Ectodermal cell (in vitro differentiated cells): ENCODE measurements around the gene ZBTB49.
A peak's percentile ranks its signal among the peaks of the same experiment; 100 is the strongest.

Experiments
- H3K27ac ChIP-seq: 2 replicates; pipeline ENCODE4 v1.7.0; 2013; ENCODE audit warnings: mild to moderate bottlenecking, low read depth, low read length; ENCODE audit not compliant: insufficient read depth, poor library complexity, severe bottlenecking
- H3K27me3 ChIP-seq: 2 replicates; pipeline ENCODE4 v1.7.0; 2013; ENCODE audit warnings: mild to moderate bottlenecking, low read length; ENCODE audit not compliant: insufficient read depth, control insufficient read depth, poor library complexity, severe bottlenecking
- H3K36me3 ChIP-seq: one replicate; pipeline ENCODE4 v1.7.0; 2013; ENCODE audit warnings: low read length; ENCODE audit not compliant: control insufficient read depth, insufficient read depth
- H3K4me1 ChIP-seq: one replicate; pipeline ENCODE4 v1.7.0; 2013; ENCODE audit warnings: low read length; ENCODE audit not compliant: control insufficient read depth, insufficient read depth
- H3K4me3 ChIP-seq: 2 replicates; pipeline ENCODE4 v1.7.0; 2013; ENCODE audit warnings: low read depth, low read length, control low read depth; ENCODE audit not compliant: insufficient read depth
- H3K9me3 ChIP-seq: 2 replicates; pipeline ENCODE4 v1.7.0; 2013; ENCODE audit warnings: mild to moderate bottlenecking, low read length, moderate library complexity; ENCODE audit not compliant: control insufficient read depth
- WGBS, 2 experiments: methylation state at CpG; one replicate each; pipeline ENCODE4 v1.1.7; 2013; ENCODE audit warnings: missing lambda C conversion rate in 2 of 2; 5-methylcytosine and 5-hydroxymethylcytosine counted together

ZBTB49 gene

DNA sequence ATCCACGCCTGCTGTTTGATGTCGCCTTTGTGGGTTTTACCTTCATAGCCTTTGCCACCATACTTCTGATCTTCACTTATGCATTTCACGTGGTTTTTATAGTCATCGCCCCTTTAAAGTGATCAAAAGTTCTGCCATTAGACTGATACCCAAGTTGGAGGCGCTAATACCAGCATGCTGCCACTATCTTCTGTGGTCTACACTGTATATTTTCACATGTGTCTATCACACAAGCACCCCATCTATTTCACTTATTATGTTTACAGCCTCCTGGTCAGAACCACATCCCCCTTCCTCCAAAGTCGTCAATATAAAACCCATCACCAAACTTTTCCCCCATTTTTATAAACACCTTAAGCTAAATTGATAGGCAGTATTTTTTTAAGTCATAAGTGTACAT, 8.3 kb upstream of the ZBTB49 start:
- Histone ChIP-seq H3K36me3 (peaks cover 30% of the 10 kb centered on the region), H3K9me3 (no peaks in the 10 kb centered on the region), H3K4me1 (no peaks in the 10 kb centered on the region), H3K27me3 (no peaks in the 10 kb centered on the region), H3K27ac (no peak overlapping the region), H3K4me3 (no peak overlapping the region)
- 95 to 96% methylated on average over 6 of the region's 6 CpGs for WGBS, 2 experiments

GRCh38 chr4:4284827-4285618, 5.0 kb upstream of the ZBTB49 start:
- H3K4me1 ChIP-seq, result no peaks in the 10 kb centered on the region
- H3K9me3 ChIP-seq, result no peaks in the 10 kb centered on the region
- H3K27ac ChIP-seq, result no peak overlapping the region
- H3K36me3 ChIP-seq, result peaks cover 12% of the 10 kb centered on the region
- no peak overlapping the region for H3K4me3 ChIP-seq
- WGBS, 2 experiments, result 94 to 96% methylated on average over 11 of the region's 11 CpGs
- no peaks in the 10 kb centered on the region for H3K27me3 ChIP-seq

DNA sequence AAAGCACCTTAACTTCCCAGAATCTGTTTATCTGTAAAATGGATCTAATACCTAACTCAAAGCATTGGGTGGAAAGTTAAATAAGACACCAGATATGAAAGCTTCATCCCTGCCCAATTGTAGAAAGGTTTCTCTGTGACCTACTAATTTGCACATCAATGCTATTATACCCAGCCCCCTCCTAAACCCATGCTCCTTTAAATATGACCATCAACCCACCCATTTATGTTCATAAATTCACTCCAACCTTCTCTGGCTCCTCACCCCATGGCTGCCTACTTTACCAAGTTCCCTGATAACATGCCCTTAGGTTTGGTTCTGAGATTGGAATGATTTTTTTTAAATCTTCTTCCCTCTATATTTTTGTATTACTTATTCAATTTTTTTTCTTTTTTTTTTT, 2.0 kb upstream of the ZBTB49 start:
- H3K4me1 ChIP-seq, result peaks cover 9% of the 10 kb centered on the region
- no peaks in the 10 kb centered on the region for H3K36me3 ChIP-seq
- H3K27ac ChIP-seq, result no peak overlapping the region
- no peak overlapping the region for H3K4me3 ChIP-seq
- no peaks in the 10 kb centered on the region for H3K9me3 ChIP-seq
- H3K27me3 ChIP-seq, result no peaks in the 10 kb centered on the region

- WGBS, 2 experiments, result 39 to 49% methylated on average over 3 of the region's 3 CpGs
- Histone ChIP-seq H3K4me3 (peak overlapping the region; percentile 71), H3K36me3 (no peaks in the 10 kb centered on the region), H3K27me3 (no peaks in the 10 kb centered on the region), H3K27ac (no peak overlapping the region), H3K9me3 (no peaks in the 10 kb centered on the region), H3K4me1 (peaks cover 9% of the 10 kb centered on the region)
These were observed 996 bp upstream of the ZBTB49 start for GRCh38 chr4:4289055-4289454.

GRCh38 chr4:4289597-4289940, 482 bp upstream of the ZBTB49 start:
- Histone ChIP-seq H3K9me3 (no peaks in the 10 kb centered on the region), H3K4me3 (peak overlapping the region; percentile 71), H3K27ac (no peak overlapping the region), H3K27me3 (no peaks in the 10 kb centered on the region), H3K36me3 (no peaks in the 10 kb centered on the region), H3K4me1 (peaks cover 9% of the 10 kb centered on the region)
- 1% methylated on average over 10 of the region's 10 CpGs for WGBS, 2 experiments

DNA sequence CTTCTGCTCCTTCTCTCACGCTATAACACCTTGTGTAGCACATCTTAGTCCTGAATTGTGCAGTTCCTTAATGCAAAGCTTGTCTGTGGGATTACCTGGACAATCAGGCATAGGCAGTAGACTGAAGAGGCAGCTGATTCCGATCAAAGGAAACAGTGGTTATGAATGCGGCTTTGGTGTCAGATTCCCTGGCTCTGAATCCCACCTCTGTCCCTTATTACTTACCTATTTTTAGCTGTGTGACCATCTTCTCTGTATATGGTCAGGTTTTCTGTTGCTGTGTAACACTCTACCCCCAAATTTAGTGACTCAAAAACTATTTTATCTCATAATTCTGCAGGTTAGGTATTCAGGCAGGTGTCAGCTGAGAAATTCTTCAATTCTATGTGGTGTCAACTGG, 3.2 kb downstream of the ZBTB49 start:
- no peak overlapping the region for H3K4me3 ChIP-seq
- no peaks in the 10 kb centered on the region for H3K9me3 ChIP-seq
- H3K27me3 ChIP-seq, result no peaks in the 10 kb centered on the region
- H3K27ac ChIP-seq, result no peak overlapping the region
- peaks cover 9% of the 10 kb centered on the region for H3K4me1 ChIP-seq
- no peaks in the 10 kb centered on the region for H3K36me3 ChIP-seq
- 94 to 97% methylated on average over 3 of the region's 3 CpGs for WGBS, 2 experiments

GRCh38 chr4:4296283-4296846, 6.3 kb downstream of the ZBTB49 start:
- Histone ChIP-seq H3K4me1 (peaks cover 1% of the 10 kb centered on the region), H3K27me3 (no peaks in the 10 kb centered on the region), H3K4me3 (no peak overlapping the region), H3K9me3 (no peaks in the 10 kb centered on the region), H3K36me3 (no peaks in the 10 kb centered on the region), H3K27ac (no peak overlapping the region)
- WGBS, 2 experiments, result 96% methylated on average over 5 of the region's 5 CpGs

- 88 to 93% methylated on average over 3 of the region's 3 CpGs for WGBS, 2 experiments
- Histone ChIP-seq H3K9me3 (no peaks in the 10 kb centered on the region), H3K36me3 (peaks cover 11% of the 10 kb centered on the region), H3K4me1 (no peaks in the 10 kb centered on the region), H3K27ac (no peak overlapping the region), H3K27me3 (no peaks in the 10 kb centered on the region), H3K4me3 (no peak overlapping the region)
These were observed 9.0 kb downstream of the ZBTB49 start for GRCh38 chr4:4299006-4299405.

DNA sequence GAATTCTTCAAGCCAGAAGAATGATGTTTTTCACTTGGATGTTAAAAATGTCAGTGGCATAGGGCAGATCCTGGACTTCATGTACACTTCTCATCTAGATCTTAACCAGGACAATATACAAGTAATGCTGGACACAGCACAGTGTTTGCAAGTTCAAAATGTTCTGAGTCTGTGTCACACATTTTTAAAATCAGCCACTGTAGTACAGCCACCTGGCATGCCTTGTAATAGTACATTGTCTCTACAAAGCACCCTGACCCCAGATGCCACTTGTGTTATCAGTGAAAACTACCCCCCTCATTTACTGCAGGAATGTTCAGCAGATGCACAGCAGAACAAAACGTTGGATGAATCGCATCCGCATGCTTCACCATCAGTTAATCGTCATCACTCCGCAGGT, 11.9 kb downstream of the ZBTB49 start:
- Histone ChIP-seq H3K27ac (no peak overlapping the region), H3K9me3 (no peaks in the 10 kb centered on the region), H3K27me3 (no peaks in the 10 kb centered on the region), H3K4me3 (no peak overlapping the region), H3K4me1 (no peaks in the 10 kb centered on the region), H3K36me3 (peaks cover 11% of the 10 kb centered on the region)
- 95 to 96% methylated on average over 5 of the region's 5 CpGs for WGBS, 2 experiments

DNA sequence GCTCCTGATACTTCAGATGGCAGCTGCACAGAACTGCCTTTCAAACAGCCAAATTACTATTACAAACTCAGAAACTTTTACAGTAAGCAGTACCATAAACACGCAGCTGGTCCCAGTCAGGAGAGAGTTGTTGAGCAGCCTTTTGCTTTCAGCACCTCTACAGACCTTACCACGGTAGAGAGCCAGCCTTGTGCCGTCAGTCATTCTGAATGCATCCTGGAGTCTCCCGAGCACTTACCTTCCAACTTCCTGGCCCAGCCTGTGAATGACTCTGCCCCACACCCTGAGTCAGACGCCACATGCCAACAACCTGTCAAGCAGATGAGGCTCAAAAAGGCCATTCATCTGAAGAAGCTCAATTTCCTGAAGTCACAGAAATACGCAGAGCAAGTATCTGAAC, 12.4 kb downstream of the ZBTB49 start:
- Histone ChIP-seq H3K4me3 (no peak overlapping the region), H3K4me1 (no peaks in the 10 kb centered on the region), H3K9me3 (no peaks in the 10 kb centered on the region), H3K36me3 (peaks cover 11% of the 10 kb centered on the region), H3K27ac (no peak overlapping the region), H3K27me3 (no peaks in the 10 kb centered on the region)
- 82% methylated on average over 6 of the region's 6 CpGs for WGBS, 2 experiments
